Stimulated activated CD4-positive, alpha-beta T cell treated with anti-CD3 and anti-CD28 coated beads, Interleukin-2, amount 100 ng/mL, for 24 hours (primary cell): ENCODE data around the gene COL19A1.

Experiments used
- DNase-seq, 2 donors: peaks; one replicate each; pipeline ENCODE4 v3.0.0-alpha.2; 2020

The COL19A1 gene

GRCh38 chr6:70135219-70136160 lies 269.1 kb downstream of the COL19A1 start:
- DNase-seq, result no peak

DNA sequence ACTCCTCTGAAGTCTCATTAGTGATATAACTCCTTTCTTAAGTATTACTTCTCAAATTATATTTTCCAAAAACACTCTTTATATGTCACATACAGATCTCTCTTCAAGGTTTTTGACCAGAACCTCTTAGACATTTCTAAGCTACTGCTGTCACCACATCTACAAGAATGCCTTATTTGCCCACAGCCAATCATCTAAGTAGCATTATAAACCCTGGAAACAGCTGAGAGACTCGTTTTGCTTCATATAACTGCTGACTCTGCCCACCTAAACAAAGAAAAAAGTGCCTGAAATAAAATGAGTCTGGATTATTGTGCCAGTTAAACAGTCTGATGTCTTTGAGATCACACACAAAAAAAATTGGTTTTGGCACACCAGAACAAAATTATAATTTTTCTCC lies 270.6 kb downstream of the COL19A1 start:
- no peak for DNase-seq

GRCh38 chr6:70140496-70140895 lies 274.1 kb downstream of the COL19A1 start:
- DNase-seq, result no peak

GRCh38 chr6:70142034-70142433 lies 275.7 kb downstream of the COL19A1 start:
- no peak for DNase-seq

DNA sequence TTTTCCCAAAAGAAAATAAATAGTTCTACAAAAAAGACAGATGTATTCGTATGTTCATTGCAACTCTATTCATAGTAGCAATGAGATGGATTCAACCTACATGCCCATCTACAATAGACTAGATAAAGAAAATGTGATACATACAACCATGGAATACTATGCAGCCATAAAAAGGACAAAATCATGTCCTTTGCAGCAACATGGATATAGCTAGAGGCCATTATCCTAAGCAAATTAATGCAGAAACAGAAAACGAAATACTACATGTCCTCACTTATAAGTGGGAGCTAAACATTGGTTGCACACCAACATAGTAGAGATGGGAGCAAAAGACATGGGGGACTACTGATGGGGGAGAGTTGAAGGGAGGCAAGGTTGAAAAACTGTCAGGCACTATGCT lies 278.8 kb downstream of the COL19A1 start:
- no peak for DNase-seq

- no peak for DNase-seq
These were observed 282.9 kb downstream of the COL19A1 start for GRCh38 chr6:70149209-70149788.

DNA sequence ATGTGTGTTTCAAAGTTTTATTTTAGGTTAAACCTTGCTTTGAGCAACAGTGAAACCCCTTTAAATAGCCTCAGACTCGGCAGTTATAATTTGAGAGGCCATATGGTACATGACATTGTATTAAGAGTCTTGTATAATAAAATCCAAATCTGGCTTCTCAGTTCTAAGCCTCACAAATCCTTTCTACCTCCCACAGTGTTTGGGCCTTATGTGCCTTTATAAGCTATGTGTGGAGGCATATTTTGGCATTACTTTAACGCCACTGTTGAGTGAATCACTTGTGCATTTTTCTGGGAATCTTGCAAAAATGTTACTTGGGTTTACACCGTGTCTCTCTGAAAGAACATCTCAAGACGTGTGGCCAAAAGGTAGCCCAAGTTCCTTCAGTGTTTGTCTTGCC lies 284.2 kb downstream of the COL19A1 start:
- no peak for DNase-seq

DNA sequence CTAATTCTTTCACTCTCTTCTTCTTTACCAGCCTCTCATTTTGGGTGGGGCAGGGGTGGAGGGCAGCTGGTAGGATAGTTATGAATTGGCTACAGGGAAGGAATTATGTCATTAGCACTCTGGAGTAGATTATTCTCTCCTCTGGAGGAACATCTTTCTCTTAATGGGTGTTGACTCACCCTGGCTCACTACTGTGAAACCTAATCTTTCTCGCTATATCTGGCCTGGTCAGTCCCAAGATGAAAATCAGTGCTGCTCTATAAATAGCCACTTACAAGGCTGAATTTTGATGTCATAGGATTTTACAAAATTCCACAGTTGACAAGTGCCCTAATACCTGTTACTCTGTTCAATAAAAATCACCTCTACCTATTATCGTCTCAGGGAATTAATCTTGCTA lies 285.3 kb downstream of the COL19A1 start:
- DNase-seq, result no peak

DNA sequence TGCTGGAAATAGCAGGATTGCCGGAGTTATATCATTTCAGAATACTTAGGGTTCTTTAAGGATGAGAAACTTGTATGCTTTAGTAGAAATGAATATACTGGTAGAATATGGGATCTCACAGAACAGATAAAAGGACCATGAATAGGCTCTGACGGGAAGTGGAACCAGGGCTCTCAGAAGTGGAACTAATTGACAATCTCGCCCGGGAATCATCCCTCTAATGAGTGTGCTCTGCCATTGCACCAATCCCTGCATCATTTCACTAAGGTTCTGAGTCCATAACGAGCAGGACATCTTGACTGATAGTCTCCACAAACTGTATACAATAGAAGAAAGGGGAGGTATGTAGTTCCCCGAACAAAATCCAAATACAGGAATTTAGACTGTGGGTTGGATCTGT lies 286.4 kb downstream of the COL19A1 start:
- DNase-seq, result no peak

DNA sequence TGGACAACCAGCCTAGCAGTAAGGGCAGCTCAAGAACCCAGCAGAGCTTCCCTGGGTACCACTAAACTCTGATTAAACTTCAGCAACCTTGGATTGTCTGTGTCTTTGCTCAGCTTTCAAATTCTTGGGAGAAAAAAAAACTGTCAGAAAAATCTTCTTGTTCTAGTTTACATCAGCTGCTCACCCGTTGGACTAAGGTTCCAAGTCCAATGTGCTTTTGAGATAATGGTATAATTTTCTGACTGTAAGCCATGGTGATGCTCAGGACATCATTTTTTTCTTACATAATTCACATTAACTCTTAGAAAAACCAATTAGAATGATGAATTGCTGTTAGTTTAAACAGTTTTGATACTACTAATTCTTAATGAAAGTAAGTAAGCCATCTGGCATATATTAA lies 290.7 kb downstream of the COL19A1 start:
- DNase-seq, result no peak

DNA sequence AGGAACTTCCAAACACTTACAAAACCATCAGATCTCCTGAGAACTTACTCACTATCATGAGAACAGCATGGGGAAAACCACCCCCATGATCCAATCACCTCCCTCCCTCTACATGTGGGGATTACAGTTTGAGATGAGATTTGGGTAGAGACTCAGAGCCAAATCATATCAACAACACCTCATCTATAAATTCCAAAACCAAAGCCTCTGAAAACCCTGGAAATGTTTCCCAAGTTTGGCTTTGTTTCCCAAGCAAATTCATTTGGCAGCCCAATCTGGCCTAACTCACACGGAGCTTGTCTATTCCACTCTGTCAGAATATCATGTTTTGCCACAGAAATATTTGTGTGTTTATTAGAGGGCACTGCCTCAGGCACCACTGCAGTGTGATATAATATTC lies 293.9 kb downstream of the COL19A1 start:
- DNase-seq, result no peak

GRCh38 chr6:70162972-70163371 lies 296.6 kb downstream of the COL19A1 start:
- no peak for DNase-seq

DNA sequence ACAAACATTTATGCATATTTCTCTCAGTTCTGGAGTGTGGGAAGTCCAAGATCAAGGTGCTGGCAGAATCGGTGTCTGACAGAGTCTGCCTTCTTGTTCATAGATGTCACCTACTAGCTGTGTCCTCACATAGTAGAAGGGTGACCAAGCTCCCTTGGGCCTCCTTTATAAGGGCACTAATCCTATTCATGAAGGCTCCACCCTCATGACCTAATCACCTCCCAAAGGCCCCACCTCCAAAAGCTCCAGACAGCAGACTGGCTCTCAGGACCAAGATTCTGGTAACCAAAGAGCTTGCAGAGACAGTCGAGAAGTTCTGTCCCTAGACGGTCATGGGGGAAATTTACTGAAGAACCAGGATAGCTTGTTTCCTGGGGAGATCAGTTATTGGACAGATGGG lies 297.4 kb downstream of the COL19A1 start:
- no peak for DNase-seq

DNA sequence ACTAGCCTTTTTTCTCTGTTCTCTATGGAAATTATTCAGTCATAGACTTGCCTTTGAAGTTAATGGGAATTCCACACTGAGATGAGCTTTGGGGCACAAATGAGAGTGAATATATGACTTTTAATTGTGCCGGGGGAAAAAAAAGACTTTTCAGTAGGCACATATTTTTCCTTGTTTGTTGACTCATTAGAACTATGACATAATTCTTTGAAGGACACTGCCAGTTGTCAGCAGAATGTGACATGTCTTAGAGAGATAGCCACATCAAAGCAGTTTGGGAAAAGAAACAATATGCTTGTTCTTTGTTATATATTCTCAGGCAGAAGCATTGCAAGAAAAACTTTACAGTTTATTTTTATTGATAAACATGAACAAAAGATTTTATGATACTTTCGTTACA lies 298.2 kb downstream of the COL19A1 start:
- DNase-seq, result no peak

- DNase-seq, result peak; percentile 25 to 40
These were observed 300.0 kb downstream of the COL19A1 start for GRCh38 chr6:70166088-70166958.

DNA sequence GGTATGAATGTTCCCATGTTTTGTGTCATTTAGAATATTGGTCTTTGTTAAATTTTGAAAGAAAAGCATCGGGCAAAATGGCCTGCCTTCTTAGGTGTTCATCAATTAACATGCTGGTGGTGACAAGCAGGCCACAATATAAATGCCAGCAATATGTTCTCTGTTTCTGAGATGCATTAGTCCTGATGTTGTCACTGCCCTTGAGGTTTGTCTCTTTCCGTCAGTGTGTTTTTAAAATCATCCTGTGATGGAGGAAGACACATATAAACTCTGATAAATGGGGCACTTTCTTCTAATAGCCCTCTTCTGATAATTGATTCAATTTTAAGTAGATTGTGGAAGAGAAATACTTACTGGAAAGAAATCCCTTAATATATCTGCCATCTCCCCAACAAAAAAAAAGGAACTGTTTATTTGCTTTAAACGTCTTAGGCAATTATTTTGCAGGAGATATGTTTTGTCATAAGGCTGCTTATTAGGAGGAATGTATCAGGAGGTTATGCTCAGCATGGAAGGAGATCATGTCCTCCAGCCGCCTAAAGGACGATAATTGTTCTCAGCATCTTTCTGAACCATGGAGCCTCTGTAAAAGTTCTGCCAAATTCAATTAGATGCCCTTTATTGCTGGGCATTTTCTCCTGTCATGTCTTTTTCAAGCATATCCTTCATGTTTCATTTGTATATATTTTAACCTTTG lies 302.5 kb downstream of the COL19A1 start:
- DNase-seq, result no peak

GRCh38 chr6:70171236-70171635 lies 304.9 kb downstream of the COL19A1 start:
- DNase-seq, result no peak

- no peak for DNase-seq
These were observed 305.9 kb downstream of the COL19A1 start for GRCh38 chr6:70172252-70172651.

DNA sequence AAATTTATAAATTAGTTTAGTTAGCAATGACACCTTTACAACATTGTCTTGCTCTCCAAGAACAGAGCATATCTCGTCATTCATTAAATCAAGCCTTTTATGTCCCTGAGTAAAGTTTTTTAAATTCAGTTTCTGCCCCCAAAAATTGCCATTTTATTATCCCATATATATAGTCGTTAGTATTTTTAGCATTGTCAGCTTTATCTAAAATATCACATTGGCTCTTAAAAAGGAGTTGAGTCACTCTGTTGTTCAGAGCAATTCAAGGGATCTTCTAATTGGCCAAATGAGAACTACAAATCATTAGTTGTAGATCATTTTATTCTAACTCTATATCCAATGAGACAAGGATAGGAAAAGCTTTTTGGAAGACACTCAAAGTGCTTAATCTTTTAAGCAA lies 309.4 kb downstream of the COL19A1 start:
- DNase-seq, result no peak

- no peak for DNase-seq
These were observed 310.6 kb downstream of the COL19A1 start for GRCh38 chr6:70176842-70177550.

GRCh38 chr6:70180183-70180900 lies 314.0 kb downstream of the COL19A1 start:
- no peak for DNase-seq
